Measurements from ENCODE around the gene GULP1. TPM values are rescaled to one million over a fixed set of nuclear protein-coding genes. Genes with fewer than 3 reads are reported as not detected.

The GULP1 gene
- total and polyA plus RNA-seq, 2 experiments from 2014 or later, result 94.6 to 181 TPM

DNA sequence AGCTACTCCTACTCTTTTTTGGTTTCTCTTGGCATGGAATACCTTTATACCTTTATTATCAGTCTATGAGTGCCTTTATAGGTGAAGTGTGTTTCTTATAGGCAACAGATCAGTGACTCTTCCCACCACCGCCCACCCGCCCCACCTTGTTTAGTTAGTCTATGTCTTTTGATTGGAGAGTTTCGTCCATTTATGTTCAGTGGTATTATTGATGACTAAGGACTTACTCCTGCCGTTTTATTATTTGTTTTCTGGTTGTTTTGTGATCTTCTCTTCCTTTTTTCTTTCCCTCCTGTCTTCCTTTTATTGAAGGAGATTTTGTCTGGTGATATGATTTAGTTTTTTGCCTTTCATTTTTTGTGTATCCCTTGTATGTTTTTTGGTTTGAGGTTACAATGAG is 179.5 kb downstream of the GULP1 start:
- ATAC-seq, result no peak
- Histone ChIP-seq H3F3A (replicated peaks; ENCODE audit: low read depth) (no peaks in the 10 kb centered on the region), H3K36me3 (ENCODE audit: insufficient read depth) (no peaks in the 10 kb centered on the region), H3K4me3 (no peak overlapping the region), H3K27me3 (ENCODE audit: insufficient read depth) (no peaks in the 10 kb centered on the region), H3K27ac (ENCODE audit: low read depth) (no peak overlapping the region), H3K9me2 (ENCODE audit: insufficient read depth) (peaks cover 8% of the 10 kb centered on the region; the same call in 1 of the 2 replicates), H4K20me1 (replicated peaks; ENCODE audit: insufficient read depth) (peaks cover 15% of the 10 kb centered on the region; the same call in 1 of the 2 replicates), H3K79me2 (replicated peaks; ENCODE audit: insufficient read depth) (peaks cover 99% of the 10 kb centered on the region), H3K4me2 (no peak overlapping the region), H3K4me1 (ENCODE audit: insufficient read depth) (peaks cover 42% of the 10 kb centered on the region), H2AFZ (no peak overlapping the region)
- Mint-ChIP-seq H3K4me3 (no peak overlapping the region), H3K9me3 (peaks cover 6% of the 10 kb centered on the region), H3K27ac (no peak overlapping the region; the same call in 1 of the 2 replicates), H3K36me3 (ENCODE audit: low read depth) (peaks cover 28% of the 10 kb centered on the region), H3K4me1 (peaks cover 44% of the 10 kb centered on the region), H3K27me3 (ENCODE audit: insufficient read depth, low read depth, poor library complexity) (peaks cover 6% of the 10 kb centered on the region)
- DNase-seq (ENCODE audit: low spot score), result no peak
- TF ChIP-seq, protein P1, sequence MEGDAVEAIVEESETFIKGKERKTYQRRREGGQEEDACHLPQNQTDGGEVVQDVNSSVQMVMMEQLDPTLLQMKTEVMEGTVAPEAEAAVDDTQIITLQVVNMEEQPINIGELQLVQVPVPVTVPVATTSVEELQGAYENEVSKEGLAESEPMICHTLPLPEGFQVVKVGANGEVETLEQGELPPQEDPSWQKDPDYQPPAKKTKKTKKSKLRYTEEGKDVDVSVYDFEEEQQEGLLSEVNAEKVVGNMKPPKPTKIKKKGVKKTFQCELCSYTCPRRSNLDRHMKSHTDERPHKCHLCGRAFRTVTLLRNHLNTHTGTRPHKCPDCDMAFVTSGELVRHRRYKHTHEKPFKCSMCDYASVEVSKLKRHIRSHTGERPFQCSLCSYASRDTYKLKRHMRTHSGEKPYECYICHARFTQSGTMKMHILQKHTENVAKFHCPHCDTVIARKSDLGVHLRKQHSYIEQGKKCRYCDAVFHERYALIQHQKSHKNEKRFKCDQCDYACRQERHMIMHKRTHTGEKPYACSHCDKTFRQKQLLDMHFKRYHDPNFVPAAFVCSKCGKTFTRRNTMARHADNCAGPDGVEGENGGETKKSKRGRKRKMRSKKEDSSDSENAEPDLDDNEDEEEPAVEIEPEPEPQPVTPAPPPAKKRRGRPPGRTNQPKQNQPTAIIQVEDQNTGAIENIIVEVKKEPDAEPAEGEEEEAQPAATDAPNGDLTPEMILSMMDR (conservative IDR thresholded peaks at IDR 0.05; ENCODE audit: low read depth in 2 of 2), result no peak
- TF ChIP-seq EZH2phosphoT487 (IDR thresholded peaks at IDR 0.05; ENCODE audit: unreplicated experiment) (no peak), STAT1 (IDR thresholded peaks at IDR 0.05; ENCODE audit: unreplicated experiment) (no peak), ZNF114 (CRISPR knock-in tag; IDR thresholded peaks at IDR 0.05) (no peak), CREB1 (CRISPR knock-in tag; IDR thresholded peaks at IDR 0.05; ENCODE audit: low read depth) (no peak), POLR2AphosphoS5 (IDR thresholded peaks at IDR 0.05; ENCODE audit: low read depth) (no peak), NANOG (IDR thresholded peaks at IDR 0.05; ENCODE audit: borderline replicate concordance) (no peak), JUNB (IDR thresholded peaks at IDR 0.05; ENCODE audit: unreplicated experiment) (no peak), EZH2 (IDR thresholded peaks at IDR 0.05; ENCODE audit: low read depth, unreplicated experiment) (no peak), ZNF331 (CRISPR knock-in tag; IDR thresholded peaks at IDR 0.05; ENCODE audit: low read depth) (no peak)
- TF ChIP-seq, protein P2, sequence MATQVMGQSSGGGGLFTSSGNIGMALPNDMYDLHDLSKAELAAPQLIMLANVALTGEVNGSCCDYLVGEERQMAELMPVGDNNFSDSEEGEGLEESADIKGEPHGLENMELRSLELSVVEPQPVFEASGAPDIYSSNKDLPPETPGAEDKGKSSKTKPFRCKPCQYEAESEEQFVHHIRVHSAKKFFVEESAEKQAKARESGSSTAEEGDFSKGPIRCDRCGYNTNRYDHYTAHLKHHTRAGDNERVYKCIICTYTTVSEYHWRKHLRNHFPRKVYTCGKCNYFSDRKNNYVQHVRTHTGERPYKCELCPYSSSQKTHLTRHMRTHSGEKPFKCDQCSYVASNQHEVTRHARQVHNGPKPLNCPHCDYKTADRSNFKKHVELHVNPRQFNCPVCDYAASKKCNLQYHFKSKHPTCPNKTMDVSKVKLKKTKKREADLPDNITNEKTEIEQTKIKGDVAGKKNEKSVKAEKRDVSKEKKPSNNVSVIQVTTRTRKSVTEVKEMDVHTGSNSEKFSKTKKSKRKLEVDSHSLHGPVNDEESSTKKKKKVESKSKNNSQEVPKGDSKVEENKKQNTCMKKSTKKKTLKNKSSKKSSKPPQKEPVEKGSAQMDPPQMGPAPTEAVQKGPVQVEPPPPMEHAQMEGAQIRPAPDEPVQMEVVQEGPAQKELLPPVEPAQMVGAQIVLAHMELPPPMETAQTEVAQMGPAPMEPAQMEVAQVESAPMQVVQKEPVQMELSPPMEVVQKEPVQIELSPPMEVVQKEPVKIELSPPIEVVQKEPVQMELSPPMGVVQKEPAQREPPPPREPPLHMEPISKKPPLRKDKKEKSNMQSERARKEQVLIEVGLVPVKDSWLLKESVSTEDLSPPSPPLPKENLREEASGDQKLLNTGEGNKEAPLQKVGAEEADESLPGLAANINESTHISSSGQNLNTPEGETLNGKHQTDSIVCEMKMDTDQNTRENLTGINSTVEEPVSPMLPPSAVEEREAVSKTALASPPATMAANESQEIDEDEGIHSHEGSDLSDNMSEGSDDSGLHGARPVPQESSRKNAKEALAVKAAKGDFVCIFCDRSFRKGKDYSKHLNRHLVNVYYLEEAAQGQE (IDR thresholded peaks at IDR 0.05; ENCODE audit: unreplicated experiment), result no peak
- TF ChIP-seq, protein P3, sequence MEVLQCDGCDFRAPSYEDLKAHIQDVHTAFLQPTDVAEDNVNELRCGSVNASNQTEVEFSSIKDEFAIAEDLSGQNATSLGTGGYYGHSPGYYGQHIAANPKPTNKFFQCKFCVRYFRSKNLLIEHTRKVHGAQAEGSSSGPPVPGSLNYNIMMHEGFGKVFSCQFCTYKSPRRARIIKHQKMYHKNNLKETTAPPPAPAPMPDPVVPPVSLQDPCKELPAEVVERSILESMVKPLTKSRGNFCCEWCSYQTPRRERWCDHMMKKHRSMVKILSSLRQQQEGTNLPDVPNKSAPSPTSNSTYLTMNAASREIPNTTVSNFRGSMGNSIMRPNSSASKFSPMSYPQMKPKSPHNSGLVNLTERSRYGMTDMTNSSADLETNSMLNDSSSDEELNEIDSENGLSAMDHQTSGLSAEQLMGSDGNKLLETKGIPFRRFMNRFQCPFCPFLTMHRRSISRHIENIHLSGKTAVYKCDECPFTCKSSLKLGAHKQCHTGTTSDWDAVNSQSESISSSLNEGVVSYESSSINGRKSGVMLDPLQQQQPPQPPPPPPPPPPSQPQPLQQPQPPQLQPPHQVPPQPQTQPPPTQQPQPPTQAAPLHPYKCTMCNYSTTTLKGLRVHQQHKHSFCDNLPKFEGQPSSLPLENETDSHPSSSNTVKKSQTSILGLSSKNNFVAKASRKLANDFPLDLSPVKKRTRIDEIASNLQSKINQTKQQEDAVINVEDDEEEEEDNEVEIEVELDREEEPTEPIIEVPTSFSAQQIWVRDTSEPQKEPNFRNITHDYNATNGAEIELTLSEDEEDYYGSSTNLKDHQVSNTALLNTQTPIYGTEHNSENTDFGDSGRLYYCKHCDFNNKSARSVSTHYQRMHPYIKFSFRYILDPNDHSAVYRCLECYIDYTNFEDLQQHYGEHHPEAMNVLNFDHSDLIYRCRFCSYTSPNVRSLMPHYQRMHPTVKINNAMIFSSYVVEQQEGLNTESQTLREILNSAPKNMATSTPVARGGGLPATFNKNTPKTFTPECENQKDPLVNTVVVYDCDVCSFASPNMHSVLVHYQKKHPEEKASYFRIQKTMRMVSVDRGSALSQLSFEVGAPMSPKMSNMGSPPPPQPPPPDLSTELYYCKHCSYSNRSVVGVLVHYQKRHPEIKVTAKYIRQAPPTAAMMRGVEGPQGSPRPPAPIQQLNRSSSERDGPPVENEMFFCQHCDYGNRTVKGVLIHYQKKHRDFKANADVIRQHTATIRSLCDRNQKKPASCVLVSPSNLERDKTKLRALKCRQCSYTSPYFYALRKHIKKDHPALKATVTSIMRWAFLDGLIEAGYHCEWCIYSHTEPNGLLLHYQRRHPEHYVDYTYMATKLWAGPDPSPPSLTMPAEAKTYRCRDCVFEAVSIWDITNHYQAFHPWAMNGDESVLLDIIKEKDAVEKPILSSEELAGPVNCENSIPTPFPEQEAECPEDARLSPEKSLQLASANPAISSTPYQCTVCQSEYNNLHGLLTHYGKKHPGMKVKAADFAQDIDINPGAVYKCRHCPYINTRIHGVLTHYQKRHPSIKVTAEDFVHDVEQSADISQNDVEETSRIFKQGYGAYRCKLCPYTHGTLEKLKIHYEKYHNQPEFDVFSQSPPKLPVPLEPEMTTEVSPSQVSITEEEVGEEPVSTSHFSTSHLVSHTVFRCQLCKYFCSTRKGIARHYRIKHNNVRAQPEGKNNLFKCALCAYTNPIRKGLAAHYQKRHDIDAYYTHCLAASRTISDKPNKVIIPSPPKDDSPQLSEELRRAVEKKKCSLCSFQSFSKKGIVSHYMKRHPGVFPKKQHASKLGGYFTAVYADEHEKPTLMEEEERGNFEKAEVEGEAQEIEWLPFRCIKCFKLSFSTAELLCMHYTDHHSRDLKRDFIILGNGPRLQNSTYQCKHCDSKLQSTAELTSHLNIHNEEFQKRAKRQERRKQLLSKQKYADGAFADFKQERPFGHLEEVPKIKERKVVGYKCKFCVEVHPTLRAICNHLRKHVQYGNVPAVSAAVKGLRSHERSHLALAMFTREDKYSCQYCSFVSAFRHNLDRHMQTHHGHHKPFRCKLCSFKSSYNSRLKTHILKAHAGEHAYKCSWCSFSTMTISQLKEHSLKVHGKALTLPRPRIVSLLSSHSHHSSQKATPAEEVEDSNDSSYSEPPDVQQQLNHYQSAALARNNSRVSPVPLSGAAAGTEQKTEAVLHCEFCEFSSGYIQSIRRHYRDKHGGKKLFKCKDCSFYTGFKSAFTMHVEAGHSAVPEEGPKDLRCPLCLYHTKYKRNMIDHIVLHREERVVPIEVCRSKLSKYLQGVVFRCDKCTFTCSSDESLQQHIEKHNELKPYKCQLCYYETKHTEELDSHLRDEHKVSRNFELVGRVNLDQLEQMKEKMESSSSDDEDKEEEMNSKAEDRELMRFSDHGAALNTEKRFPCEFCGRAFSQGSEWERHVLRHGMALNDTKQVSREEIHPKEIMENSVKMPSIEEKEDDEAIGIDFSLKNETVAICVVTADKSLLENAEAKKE (CRISPR knock-in tag; IDR thresholded peaks at IDR 0.05), result no peak
- TF ChIP-seq, protein P4, sequence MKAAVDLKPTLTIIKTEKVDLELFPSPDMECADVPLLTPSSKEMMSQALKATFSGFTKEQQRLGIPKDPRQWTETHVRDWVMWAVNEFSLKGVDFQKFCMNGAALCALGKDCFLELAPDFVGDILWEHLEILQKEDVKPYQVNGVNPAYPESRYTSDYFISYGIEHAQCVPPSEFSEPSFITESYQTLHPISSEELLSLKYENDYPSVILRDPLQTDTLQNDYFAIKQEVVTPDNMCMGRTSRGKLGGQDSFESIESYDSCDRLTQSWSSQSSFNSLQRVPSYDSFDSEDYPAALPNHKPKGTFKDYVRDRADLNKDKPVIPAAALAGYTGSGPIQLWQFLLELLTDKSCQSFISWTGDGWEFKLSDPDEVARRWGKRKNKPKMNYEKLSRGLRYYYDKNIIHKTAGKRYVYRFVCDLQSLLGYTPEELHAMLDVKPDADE (IDR thresholded peaks at IDR 0.05), result no peak

Data from GM23338 (cell line).